GM12874 (cell line): ENCODE data around the gene CST9L.

Source experiments
- CTCF ChIP-seq: IDR thresholded peaks from 2 replicates; pipeline ENCODE4 v1.5.1; 2011; ENCODE audit warnings: low read depth, mild to moderate bottlenecking, control low read depth, low read length, moderate library complexity; ENCODE audit not compliant: insufficient read depth

The CST9L gene

GRCh38 chr20:23533161-23533560 lies 35.1 kb downstream of the CST9L start:
- TF ChIP-seq CTCF = no peak

- TF ChIP-seq CTCF = no peak
Observed at GRCh38 chr20:23532533-23532932, 35.8 kb downstream of the CST9L start.

- no peak for TF ChIP-seq CTCF
Observed at GRCh38 chr20:23530937-23531567, 37.2 kb downstream of the CST9L start.

GRCh38 chr20:23528867-23529431 lies 39.3 kb downstream of the CST9L start:
- TF ChIP-seq CTCF = no peak

GRCh38 chr20:23526850-23527249 lies 41.4 kb downstream of the CST9L start:
- no peak for TF ChIP-seq CTCF

GRCh38 chr20:23524146-23524545 lies 44.1 kb downstream of the CST9L start:
- TF ChIP-seq CTCF = no peak

GRCh38 chr20:23520185-23520584 lies 48.1 kb downstream of the CST9L start:
- no peak for TF ChIP-seq CTCF

- TF ChIP-seq CTCF = no peak
Observed at GRCh38 chr20:23519556-23519955, 48.7 kb downstream of the CST9L start.
